Astrocyte (in vitro differentiated cells and primary cell): Measurements from ENCODE around the gene CYP3A4. TPM values are rescaled to one million over a fixed set of nuclear protein-coding genes. Genes with fewer than 3 reads are reported as not detected.
"Not testable (repeated sequence)": the region's sequence is repeated elsewhere in the genome, so short reads cannot be mapped to it uniquely, and the experiment has no call there.

Experiments
- DNase-seq: peaks from one replicate; pipeline ENCODE4 v3.0.0-alpha.2; 2010; ENCODE audit warnings: low read depth
- FAIRE-seq: peaks from 2 replicates; lab custom pipeline; 2011; peaks lifted over from hg19 to GRCh38; lab: Jason Lieb, UNC
- H2AFZ ChIP-seq: 2 replicates; pipeline ENCODE4 v1.6.0; 2012; ENCODE audit warnings: low read depth, low read length, inconsistent platforms
- H3K27ac ChIP-seq: 2 replicates; pipeline ENCODE4 v1.5.1; 2011; ENCODE audit warnings: low read depth, low read length, inconsistent platforms
- H3K27me3 ChIP-seq: 2 replicates; pipeline ENCODE4 v1.6.0; 2011; ENCODE audit warnings: low read length, inconsistent platforms; ENCODE audit not compliant: insufficient read depth
- H3K36me3 ChIP-seq: 2 replicates; pipeline ENCODE4 v1.5.1; 2011; ENCODE audit warnings: low read length, inconsistent platforms; ENCODE audit not compliant: insufficient read depth
- H3K4me1 ChIP-seq: 2 replicates; pipeline ENCODE4 v1.5.1; 2011; ENCODE audit warnings: low read length, inconsistent platforms; ENCODE audit not compliant: insufficient read depth
- H3K4me2 ChIP-seq: 2 replicates; pipeline ENCODE4 v1.6.0; 2012; ENCODE audit warnings: low read length, inconsistent platforms
- H3K4me3 ChIP-seq: 2 replicates; pipeline ENCODE4 v1.5.1; 2011; ENCODE audit warnings: low read depth, mild to moderate bottlenecking, low read length, inconsistent platforms; ENCODE audit not compliant: insufficient read depth
- H3K79me2 ChIP-seq: 2 replicates; pipeline ENCODE4 v1.6.0; 2012; ENCODE audit warnings: mild to moderate bottlenecking, low read length, inconsistent platforms; ENCODE audit not compliant: insufficient read depth
- H3K9ac ChIP-seq: 2 replicates; pipeline ENCODE4 v1.6.0; 2012; ENCODE audit warnings: mild to moderate bottlenecking, low read length, inconsistent platforms
- H3K9me3 ChIP-seq: 2 replicates; pipeline ENCODE4 v1.5.1; 2012; ENCODE audit warnings: low read depth, mild to moderate bottlenecking, low read length, inconsistent platforms; ENCODE audit not compliant: insufficient read depth
- H4K20me1 ChIP-seq: 2 replicates; pipeline ENCODE4 v1.6.0; 2012; ENCODE audit warnings: low read length, inconsistent platforms; ENCODE audit not compliant: insufficient read depth
- H3K27ac Mint-ChIP-seq: one replicate; pipeline ENCODE4 v1.8.0; 2021; ENCODE audit warnings: mild to moderate bottlenecking, mixed read lengths; ENCODE audit not compliant: unreplicated experiment
- H3K27me3 Mint-ChIP-seq: one replicate; pipeline ENCODE4 v1.8.0; 2021; ENCODE audit warnings: low read depth, mixed read lengths; ENCODE audit not compliant: unreplicated experiment
- H3K36me3 Mint-ChIP-seq: one replicate; pipeline ENCODE4 v1.8.0; 2021; ENCODE audit warnings: low read depth, mixed read lengths; ENCODE audit not compliant: unreplicated experiment
- H3K4me1 Mint-ChIP-seq: one replicate; pipeline ENCODE4 v1.8.0; 2021; ENCODE audit warnings: low read depth, mixed read lengths; ENCODE audit not compliant: unreplicated experiment
- H3K4me3 Mint-ChIP-seq: one replicate; pipeline ENCODE4 v1.8.0; 2021; ENCODE audit warnings: mild to moderate bottlenecking, moderate library complexity, mixed read lengths; ENCODE audit not compliant: unreplicated experiment
- H3K9me3 Mint-ChIP-seq: one replicate; pipeline ENCODE4 v1.8.0; 2021; ENCODE audit warnings: mild to moderate bottlenecking, mixed read lengths; ENCODE audit not compliant: unreplicated experiment
- EZH2 ChIP-seq: IDR thresholded peaks from 2 replicates; pipeline ENCODE4 v1.6.1; 2012; ENCODE audit warnings: mild to moderate bottlenecking, low read length, inconsistent platforms; ENCODE audit not compliant: insufficient read depth
- total RNA-seq: library from RNA; stranded (reverse); gene quantifications from 2 replicates; pipeline ENCODE4 v1.2.1, GENCODE V29; 2021
- TF ChIP-seq, protein P1 (sequence below): IDR thresholded peaks from 2 replicates; pipeline ENCODE4 v1.5.1; 2011; ENCODE audit warnings: low read depth, mild to moderate bottlenecking, inconsistent platforms, low read length, moderate library complexity; ENCODE audit not compliant: insufficient read depth

Gene CYP3A4
- total RNA-seq, 1 donor from 2014 or later: not detected

DNA sequence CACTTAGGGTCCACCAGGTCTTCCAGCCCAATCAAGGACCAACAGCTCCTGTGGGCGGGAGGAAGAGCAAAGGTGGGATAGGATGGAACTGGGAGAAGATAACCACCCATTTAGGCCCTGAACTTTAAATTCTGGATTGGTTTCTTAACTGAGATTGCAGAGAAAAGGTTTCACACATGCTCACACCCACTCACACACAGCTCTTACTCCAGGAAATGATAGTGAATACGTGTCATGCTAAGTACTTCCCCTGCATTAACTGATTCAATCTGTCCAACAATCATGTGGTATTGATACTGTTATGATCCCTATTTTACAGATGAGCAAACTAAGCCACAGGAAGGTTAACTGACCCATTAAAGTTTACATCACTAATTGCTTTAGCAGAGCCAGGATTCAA lies 4.6 kb upstream of the CYP3A4 start:
- Mint-ChIP-seq H3K9me3 (peaks cover 2% of the 10 kb centered on the region), H3K27ac (no peak overlapping the region), H3K4me3 (no peak overlapping the region), H3K27me3 (peaks cover 18% of the 10 kb centered on the region), H3K36me3 (no peaks in the 10 kb centered on the region), H3K4me1 (peaks cover 9% of the 10 kb centered on the region)
- DNase-seq: no peak
- Histone ChIP-seq H3K4me2 (peak overlapping the region; percentile 8), H4K20me1 (no peaks in the 10 kb centered on the region), H3K79me2 (no peaks in the 10 kb centered on the region), H3K4me3 (no peak overlapping the region), H3K36me3 (no peaks in the 10 kb centered on the region), H3K27me3 (no peaks in the 10 kb centered on the region), H3K4me1 (peaks cover 6% of the 10 kb centered on the region), H3K9ac (no peak overlapping the region), H3K9me3 (no peaks in the 10 kb centered on the region), H3K27ac (no peak overlapping the region), H2AFZ (no peak overlapping the region)
- FAIRE-seq: no peak
- TF ChIP-seq, protein P1, sequence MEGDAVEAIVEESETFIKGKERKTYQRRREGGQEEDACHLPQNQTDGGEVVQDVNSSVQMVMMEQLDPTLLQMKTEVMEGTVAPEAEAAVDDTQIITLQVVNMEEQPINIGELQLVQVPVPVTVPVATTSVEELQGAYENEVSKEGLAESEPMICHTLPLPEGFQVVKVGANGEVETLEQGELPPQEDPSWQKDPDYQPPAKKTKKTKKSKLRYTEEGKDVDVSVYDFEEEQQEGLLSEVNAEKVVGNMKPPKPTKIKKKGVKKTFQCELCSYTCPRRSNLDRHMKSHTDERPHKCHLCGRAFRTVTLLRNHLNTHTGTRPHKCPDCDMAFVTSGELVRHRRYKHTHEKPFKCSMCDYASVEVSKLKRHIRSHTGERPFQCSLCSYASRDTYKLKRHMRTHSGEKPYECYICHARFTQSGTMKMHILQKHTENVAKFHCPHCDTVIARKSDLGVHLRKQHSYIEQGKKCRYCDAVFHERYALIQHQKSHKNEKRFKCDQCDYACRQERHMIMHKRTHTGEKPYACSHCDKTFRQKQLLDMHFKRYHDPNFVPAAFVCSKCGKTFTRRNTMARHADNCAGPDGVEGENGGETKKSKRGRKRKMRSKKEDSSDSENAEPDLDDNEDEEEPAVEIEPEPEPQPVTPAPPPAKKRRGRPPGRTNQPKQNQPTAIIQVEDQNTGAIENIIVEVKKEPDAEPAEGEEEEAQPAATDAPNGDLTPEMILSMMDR: no peak
- TF ChIP-seq EZH2: no peak

GRCh38 chr7:99786726-99787335 lies 2.8 kb upstream of the CYP3A4 start:
- Mint-ChIP-seq H3K4me3 (no peak overlapping the region), H3K4me1 (peaks cover 9% of the 10 kb centered on the region), H3K9me3 (peaks cover 5% of the 10 kb centered on the region), H3K36me3 (no peaks in the 10 kb centered on the region), H3K27ac (no peak overlapping the region), H3K27me3 (peaks cover 15% of the 10 kb centered on the region)
- Histone ChIP-seq H3K27ac (no peak overlapping the region), H3K9ac (no peak overlapping the region), H3K9me3 (no peaks in the 10 kb centered on the region), H3K4me3 (no peak overlapping the region), H2AFZ (no peak overlapping the region), H3K27me3 (peaks cover 2% of the 10 kb centered on the region), H3K4me1 (peaks cover 6% of the 10 kb centered on the region), H3K79me2 (no peaks in the 10 kb centered on the region), H3K36me3 (no peaks in the 10 kb centered on the region), H3K4me2 (no peak overlapping the region), H4K20me1 (no peaks in the 10 kb centered on the region)
- no peak for TF ChIP-seq EZH2
- TF ChIP-seq, protein P1: no peak
- FAIRE-seq (no peak), DNase-seq (no peak)

- H3K27me3 Mint-ChIP-seq: peaks cover 20% of the 10 kb centered on the region
- H3K9me3 Mint-ChIP-seq, H4K20me1 ChIP-seq, H3K79me2 ChIP-seq, H3K4me1 Mint-ChIP-seq, H3K36me3 Mint-ChIP-seq, H2AFZ ChIP-seq, H3K4me1 ChIP-seq, H3K27me3 ChIP-seq, H3K4me3 ChIP-seq, H3K36me3 ChIP-seq, H3K4me3 Mint-ChIP-seq, FAIRE-seq, H3K9ac ChIP-seq, DNase-seq, H3K27ac ChIP-seq, H3K27ac Mint-ChIP-seq, H3K4me2 ChIP-seq, H3K9me3 ChIP-seq: not testable (repeated sequence)
These were observed 1.7 kb upstream of the CYP3A4 start for GRCh38 chr7:99785654-99786053.
